GM10847 (cell line): ENCODE results near the gene ABCC9.

Experiments used
- POLR2A ChIP-seq: IDR thresholded peaks from 2 replicates; pipeline ENCODE4 v1.6.1; 2011; ENCODE audit not compliant: insufficient read length; ENCODE audit errors: extremely low read depth

Gene ABCC9

GRCh38 chr12:21775133-21775820 is 165.9 kb downstream of the ABCC9 start:
- TF ChIP-seq POLR2A: no peak

GRCh38 chr12:21774358-21775132 is 166.7 kb downstream of the ABCC9 start, which contains the start of gene KCNJ8:
TSS of gene KCNJ8 (minus strand) at chr12:21774706. CDS start at chr12:21773616, 1,090 bp downstream.
- TF ChIP-seq POLR2A: no peak

GRCh38 chr12:21773806-21774205 is 167.4 kb downstream of the ABCC9 start:
- TF ChIP-seq POLR2A: no peak

GRCh38 chr12:21773263-21773741 is 167.9 kb downstream of the ABCC9 start:
- TF ChIP-seq POLR2A: no peak

GRCh38 chr12:21771311-21771710 is 169.9 kb downstream of the ABCC9 start:
- TF ChIP-seq POLR2A: no peak

- TF ChIP-seq POLR2A: no peak
Measured at GRCh38 chr12:21769307-21769706, 171.9 kb downstream of the ABCC9 start.

GRCh38 chr12:21766403-21766802 is 174.8 kb downstream of the ABCC9 start:
- no peak for TF ChIP-seq POLR2A

- no peak for TF ChIP-seq POLR2A
Measured at GRCh38 chr12:21764950-21765349, 176.3 kb downstream of the ABCC9 start.

GRCh38 chr12:21764065-21764464 is 177.2 kb downstream of the ABCC9 start:
- TF ChIP-seq POLR2A: no peak

GRCh38 chr12:21763531-21763930 is 177.7 kb downstream of the ABCC9 start:
- no peak for TF ChIP-seq POLR2A

GRCh38 chr12:21759737-21760136 is 181.5 kb downstream of the ABCC9 start:
- TF ChIP-seq POLR2A: no peak

- no peak for TF ChIP-seq POLR2A
Measured at GRCh38 chr12:21757735-21758134, 183.5 kb downstream of the ABCC9 start.

- no peak for TF ChIP-seq POLR2A
Measured at GRCh38 chr12:21756699-21757098, 184.5 kb downstream of the ABCC9 start.

GRCh38 chr12:21751517-21751916 is 189.7 kb downstream of the ABCC9 start:
- TF ChIP-seq POLR2A: no peak
